ENCODE data around the gene MRPS35.

The MRPS35 gene

GRCh38 chr12:27772328-27773049, 61.9 kb downstream of the MRPS35 start:
- DNase-seq (ENCODE audit: low read depth, low spot score), result no peak

- no peak for DNase-seq (ENCODE audit: low read depth, low spot score)
These were observed 66.5 kb downstream of the MRPS35 start for GRCh38 chr12:27777141-27777540.

- DNase-seq (ENCODE audit: low read depth, low spot score), result no peak
These were observed 67.6 kb downstream of the MRPS35 start for GRCh38 chr12:27778206-27778605.

DNA sequence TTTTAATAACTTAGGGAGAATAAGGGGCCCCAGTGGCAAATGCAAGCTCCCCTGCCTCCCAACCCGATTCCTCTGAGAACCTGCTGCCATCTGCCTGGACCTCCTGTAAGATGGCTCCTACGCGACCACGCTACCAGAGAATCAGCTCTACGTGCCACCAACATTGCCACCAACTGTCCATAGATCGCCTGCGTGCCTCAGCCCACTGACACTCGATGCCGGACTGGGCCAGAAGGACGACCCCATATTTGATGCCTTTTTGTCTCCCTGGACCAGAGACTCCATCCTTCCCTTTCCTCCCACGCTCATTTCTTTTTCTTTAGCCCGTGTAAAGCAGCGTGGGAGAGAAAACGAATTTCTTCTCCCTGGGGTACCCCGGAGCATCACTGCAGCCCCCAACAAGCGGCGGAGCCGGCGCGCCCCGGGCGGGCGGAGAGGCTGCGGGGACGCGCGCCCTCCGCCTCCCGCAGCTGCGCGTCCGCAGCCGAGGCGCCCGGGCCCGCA, 68.8 kb downstream of the MRPS35 start:
- DNase-seq (ENCODE audit: low read depth, low spot score), result no peak

GRCh38 chr12:27779920-27780611, 69.4 kb downstream of the MRPS35 start, which contains the start of the genes KLHL42 and MANSC4:
Gene KLHL42 (plus strand): TSS chr12:27780233. CDS start chr12:27780331, 98 bp downstream.
Gene MANSC4 (minus strand): TSS chr12:27780236. CDS start chr12:27771276, 8,960 bp downstream.
- peak; percentile 15 for DNase-seq (ENCODE audit: low read depth, low spot score)

- no peak for DNase-seq (ENCODE audit: low read depth, low spot score)
These were observed 70.2 kb downstream of the MRPS35 start for GRCh38 chr12:27780612-27781408.

DNA sequence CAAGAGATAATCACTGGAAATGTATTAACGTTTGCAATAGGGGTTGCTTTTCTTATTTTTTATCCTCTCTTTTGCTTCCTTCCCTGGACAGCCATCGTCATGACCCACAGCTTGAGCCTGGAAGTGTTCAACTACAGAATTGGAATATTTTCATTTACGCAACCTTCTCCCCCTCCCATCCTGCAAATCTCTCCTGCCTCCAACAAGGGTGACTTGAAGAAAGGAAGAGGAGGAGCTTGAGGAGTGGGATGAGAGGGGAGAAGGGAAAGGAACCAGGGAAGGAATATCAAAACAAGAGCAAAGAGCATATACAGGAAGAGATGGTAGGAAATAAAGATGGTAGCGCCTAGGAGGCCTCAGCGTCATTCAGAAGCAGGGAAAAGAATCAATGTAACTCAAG, 71.0 kb downstream of the MRPS35 start:
- DNase-seq (ENCODE audit: low read depth, low spot score), result no peak

DNA sequence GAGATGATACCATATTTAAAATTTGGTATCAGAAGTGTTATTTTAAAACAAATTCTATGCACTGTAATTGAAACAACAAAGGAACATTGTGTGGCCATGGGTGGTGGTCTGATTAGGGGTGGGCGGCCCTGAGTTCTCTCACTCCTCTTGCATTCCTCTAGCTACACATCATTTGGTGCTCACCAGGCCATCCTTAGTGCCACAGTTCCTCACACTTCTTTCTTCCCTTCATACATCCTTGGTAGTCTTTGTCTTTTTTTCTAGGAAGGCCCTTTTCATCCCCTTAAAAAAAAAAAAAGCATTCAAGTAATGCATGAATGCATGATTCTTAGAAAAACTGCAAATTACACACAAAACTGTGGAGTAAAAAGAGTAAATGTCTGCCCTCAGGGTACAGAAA, 71.8 kb downstream of the MRPS35 start:
- no peak for DNase-seq (ENCODE audit: low read depth, low spot score)

- DNase-seq (ENCODE audit: low read depth, low spot score), result no peak
These were observed 75.4 kb downstream of the MRPS35 start for GRCh38 chr12:27785882-27786570.

DNA sequence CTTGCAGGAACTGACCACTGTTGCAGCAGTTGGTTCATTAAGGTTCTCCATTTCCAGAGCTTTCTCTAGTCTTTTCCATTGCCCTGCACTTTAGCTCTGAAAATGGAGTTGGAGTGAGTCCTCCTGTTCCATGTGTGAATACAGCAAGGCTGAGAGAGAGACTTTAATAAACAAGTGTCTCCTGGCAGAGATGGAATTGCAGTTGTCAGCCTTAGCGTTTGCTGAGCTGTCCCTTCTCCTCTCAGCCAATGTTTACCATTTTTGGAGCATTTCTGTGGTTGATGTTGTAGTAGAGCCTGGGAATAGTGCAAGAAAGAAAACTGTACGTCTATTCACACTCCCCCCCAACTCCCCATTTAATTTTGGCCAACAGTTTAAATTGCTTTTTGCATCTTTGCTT, 76.9 kb downstream of the MRPS35 start:
- no peak for DNase-seq (ENCODE audit: low read depth, low spot score)

- no peak for DNase-seq (ENCODE audit: low read depth, low spot score)
These were observed 79.5 kb downstream of the MRPS35 start for GRCh38 chr12:27790179-27790578.

- no peak for DNase-seq (ENCODE audit: low read depth, low spot score)
These were observed 84.4 kb downstream of the MRPS35 start for GRCh38 chr12:27794818-27795584.

DNA sequence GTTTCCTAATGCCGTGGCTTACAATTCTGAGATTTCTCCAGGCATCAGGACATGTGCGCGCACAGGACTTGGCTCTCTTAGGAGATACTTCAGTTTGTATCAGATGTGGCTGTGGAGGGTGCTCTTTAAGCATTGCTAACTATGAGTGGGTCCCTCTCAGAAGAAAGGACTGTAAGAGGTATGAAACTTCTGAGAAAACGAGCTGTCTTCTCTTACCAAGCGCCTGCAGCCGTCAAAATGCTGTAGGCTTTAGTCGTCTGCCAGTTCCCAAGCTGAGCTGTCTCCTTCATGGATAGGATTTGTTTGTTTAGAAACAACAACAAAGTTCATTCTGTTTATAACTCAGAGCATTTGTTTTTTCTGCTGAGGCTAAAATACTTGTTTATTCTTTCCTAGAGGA, 85.5 kb downstream of the MRPS35 start:
- no peak for DNase-seq (ENCODE audit: low read depth, low spot score)

DNA sequence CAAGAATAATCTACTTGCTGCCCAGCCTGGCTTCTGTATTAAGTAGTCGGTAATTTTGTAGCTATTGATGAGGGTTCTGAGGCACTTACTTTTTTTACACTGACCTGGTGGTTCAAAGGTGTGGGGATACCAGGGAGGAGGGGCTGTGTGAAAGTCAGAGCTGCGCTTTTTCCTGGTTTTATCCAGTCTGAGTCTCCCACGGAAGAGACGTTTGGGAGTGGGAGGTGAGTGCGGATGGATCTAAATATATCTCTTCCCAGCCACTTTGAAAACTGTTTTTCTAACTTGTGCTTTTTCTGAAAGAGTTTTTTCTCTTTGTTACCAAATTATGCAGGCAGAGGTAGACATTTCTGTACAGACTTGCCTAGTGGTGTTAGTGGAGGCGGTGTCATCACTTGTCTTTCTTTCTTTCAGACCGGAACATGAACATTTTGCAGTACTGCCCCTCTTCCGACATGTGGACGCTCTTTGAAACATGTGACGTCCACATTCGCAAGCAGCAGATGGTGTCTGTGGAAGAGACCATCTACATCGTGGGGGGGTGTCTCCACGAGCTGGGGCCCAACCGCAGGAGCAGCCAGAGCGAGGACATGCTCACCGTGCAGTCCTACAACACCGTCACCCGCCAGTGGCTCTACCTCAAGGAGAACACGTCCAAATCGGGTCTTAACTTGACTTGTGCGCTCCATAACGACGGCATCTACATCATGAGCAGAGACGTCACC, 86.8 kb downstream of the MRPS35 start:
- DNase-seq (ENCODE audit: low read depth, low spot score), result no peak

DNA sequence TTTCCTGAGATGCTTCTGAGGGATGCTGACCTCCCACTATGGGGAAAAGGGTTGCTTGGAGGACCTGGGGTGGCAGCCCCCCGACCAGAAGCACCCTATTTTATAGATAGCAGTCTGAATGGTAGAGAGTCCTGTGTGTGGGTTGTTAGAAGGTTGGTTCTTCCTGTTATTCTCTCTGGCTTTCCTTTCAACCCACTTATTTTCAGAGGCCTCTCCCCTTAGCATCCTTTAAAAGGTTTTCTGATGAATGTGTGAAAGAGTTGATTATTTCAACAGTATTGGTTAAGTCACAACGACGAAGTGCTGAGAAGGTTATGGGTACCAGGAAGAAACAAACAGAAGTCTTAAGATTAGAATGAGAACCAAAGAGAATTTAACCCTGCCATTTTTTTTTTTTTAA, 90.2 kb downstream of the MRPS35 start:
- DNase-seq (ENCODE audit: low read depth, low spot score), result no peak

GRCh38 chr12:27801630-27802029, 91.0 kb downstream of the MRPS35 start:
- DNase-seq (ENCODE audit: low read depth, low spot score), result no peak

DNA sequence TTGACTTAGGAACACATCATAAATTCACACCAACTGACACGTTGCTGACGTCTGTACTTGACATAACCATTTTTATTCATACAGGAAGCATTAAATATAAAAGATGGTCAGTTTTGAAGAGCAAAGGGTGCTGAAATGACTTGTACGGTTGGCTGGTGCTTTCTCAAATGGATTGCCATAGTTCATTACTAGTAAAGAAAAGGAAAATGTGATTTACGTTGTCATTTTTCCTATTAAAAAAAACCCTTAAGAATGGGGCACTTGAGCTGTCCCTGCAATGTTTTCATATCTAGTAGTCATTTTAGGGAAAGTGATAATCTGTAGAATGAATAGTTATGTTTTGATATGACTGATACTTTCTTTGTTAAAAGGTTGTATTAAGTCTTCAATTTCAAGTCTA, 91.9 kb downstream of the MRPS35 start:
- DNase-seq (ENCODE audit: low read depth, low spot score), result no peak

DNA sequence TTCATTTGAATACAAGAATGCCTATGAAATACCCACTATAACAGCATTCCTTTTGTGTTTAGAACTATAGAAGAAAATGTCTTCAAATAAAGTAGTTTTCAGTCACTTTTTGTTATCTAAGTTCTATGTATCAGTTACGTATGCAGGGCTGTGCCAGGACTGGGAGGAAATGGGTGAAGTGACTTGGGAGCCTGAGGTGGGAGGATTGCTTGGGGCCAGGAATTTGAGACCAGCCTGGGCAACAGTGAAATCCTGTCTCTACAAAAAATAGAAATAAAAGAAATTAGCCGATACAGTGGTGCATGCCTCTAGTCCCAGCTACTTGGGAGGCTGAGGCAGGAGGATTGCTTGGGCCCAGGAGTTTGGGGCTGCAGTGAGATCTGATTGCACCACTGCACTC, 92.3 kb downstream of the MRPS35 start:
- no peak for DNase-seq (ENCODE audit: low read depth, low spot score)

DNA sequence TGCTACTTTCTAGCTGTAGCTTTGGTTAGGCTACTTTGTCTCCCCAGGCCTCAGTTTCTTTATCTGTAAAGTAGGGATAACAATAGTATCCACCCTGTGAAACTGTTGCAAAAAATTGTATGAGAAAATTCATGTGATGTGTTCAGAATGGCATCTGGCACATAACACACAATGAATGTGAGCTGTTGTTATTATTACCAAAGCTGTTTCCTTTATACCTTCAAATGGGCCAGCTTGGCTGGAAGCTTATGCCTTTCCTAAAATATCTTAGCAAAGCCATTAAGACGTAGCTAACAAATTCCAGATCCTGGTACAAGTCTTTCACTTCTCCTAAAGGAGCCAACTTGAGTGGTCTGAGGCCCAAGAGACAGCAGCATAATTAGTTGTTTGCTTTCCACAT, 94.6 kb downstream of the MRPS35 start:
- no peak for DNase-seq (ENCODE audit: low read depth, low spot score)

Data from activated naive CD8-positive, alpha-beta T cell treated with anti-CD3 and anti-CD28 coated beads, Interleukin-2, amount 50 U/mL, for 16 hours (primary cell).